Kidney epithelial cell (primary cell): Measurements from ENCODE around the gene BLMH. TPM values are rescaled to one million over a fixed set of nuclear protein-coding genes. Genes with fewer than 3 reads are reported as not detected.

Experiments used
- DNase-seq: peaks from one replicate; pipeline ENCODE4 v3.0.0-alpha.2; 2010; ENCODE audit warnings: low read depth
- H3K27me3 ChIP-seq: 2 replicates; pipeline ENCODE4 v1.6.0; 2011; ENCODE audit warnings: low read length; ENCODE audit not compliant: control insufficient read depth, insufficient read depth
- H3K36me3 ChIP-seq: 2 replicates; pipeline ENCODE4 v1.5.1; 2011; ENCODE audit warnings: low read length; ENCODE audit not compliant: control insufficient read depth, insufficient read depth
- H3K4me3 ChIP-seq: 2 replicates; pipeline ENCODE4 v1.5.1; 2011; ENCODE audit warnings: low read depth, mild to moderate bottlenecking, control low read depth, low read length
- total RNA-seq: library from RNA; depleted of rRNA; stranded (reverse); fragments of >200 nt; gene quantifications from 2 replicates; pipeline ENCODE4 v1.2.3, GENCODE V29; 2015
- TF ChIP-seq, protein P1 (sequence below): IDR thresholded peaks from 2 replicates; pipeline ENCODE4 v1.5.1; 2011; ENCODE audit warnings: mild to moderate bottlenecking, moderate library complexity, low read length, control low read depth, inconsistent platforms; ENCODE audit not compliant: insufficient read depth, poor library complexity, severe bottlenecking

Gene BLMH
- total RNA-seq, 1 donor from 2014 or later: 29.4 TPM

- H3K4me3 ChIP-seq: peak overlapping the region; percentile 78
- H3K27me3 ChIP-seq: no peaks in the 10 kb centered on the region
- TF ChIP-seq, protein P1, sequence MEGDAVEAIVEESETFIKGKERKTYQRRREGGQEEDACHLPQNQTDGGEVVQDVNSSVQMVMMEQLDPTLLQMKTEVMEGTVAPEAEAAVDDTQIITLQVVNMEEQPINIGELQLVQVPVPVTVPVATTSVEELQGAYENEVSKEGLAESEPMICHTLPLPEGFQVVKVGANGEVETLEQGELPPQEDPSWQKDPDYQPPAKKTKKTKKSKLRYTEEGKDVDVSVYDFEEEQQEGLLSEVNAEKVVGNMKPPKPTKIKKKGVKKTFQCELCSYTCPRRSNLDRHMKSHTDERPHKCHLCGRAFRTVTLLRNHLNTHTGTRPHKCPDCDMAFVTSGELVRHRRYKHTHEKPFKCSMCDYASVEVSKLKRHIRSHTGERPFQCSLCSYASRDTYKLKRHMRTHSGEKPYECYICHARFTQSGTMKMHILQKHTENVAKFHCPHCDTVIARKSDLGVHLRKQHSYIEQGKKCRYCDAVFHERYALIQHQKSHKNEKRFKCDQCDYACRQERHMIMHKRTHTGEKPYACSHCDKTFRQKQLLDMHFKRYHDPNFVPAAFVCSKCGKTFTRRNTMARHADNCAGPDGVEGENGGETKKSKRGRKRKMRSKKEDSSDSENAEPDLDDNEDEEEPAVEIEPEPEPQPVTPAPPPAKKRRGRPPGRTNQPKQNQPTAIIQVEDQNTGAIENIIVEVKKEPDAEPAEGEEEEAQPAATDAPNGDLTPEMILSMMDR: no peak
- no peaks in the 10 kb centered on the region for H3K36me3 ChIP-seq
- no peak for DNase-seq
These were observed 825 bp downstream of the BLMH start for GRCh38 chr17:30290696-30291542.

DNA sequence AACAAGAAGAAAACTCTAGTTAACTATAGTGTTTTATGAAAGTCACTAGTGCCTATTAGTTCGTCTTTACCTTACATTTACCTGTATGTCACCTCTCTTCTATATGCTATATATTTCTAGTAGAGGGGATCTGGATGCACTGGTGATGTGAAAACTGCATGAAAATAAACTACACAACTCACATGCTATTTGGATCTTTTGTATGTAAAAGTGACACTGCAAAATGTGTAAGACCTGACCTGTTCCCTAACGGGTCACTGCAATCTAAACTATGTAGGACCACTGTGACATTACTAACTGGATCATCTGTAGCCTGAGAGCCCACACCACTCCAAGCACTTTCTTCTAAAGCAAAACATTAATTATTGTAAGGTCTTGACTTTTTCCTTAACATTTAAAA lies 1.7 kb downstream of the BLMH start:
- no peaks in the 10 kb centered on the region for H3K27me3 ChIP-seq
- TF ChIP-seq, protein P1: no peak
- no peak overlapping the region for H3K4me3 ChIP-seq
- no peak for DNase-seq
- H3K36me3 ChIP-seq: no peaks in the 10 kb centered on the region

GRCh38 chr17:30279156-30279555 lies 12.6 kb downstream of the BLMH start:
- H3K36me3 ChIP-seq: no peaks in the 10 kb centered on the region
- H3K27me3 ChIP-seq: no peaks in the 10 kb centered on the region
- TF ChIP-seq, protein P1: no peak
- no peak for DNase-seq
- H3K4me3 ChIP-seq: no peak overlapping the region

- TF ChIP-seq, protein P1: peak; percentile 54
- Histone ChIP-seq H3K36me3 (no peaks in the 10 kb centered on the region), H3K4me3 (no peak overlapping the region), H3K27me3 (no peaks in the 10 kb centered on the region)
- DNase-seq: no peak
These were observed 13.7 kb downstream of the BLMH start for GRCh38 chr17:30278032-30278431.

GRCh38 chr17:30275911-30276310 lies 15.8 kb downstream of the BLMH start:
- no peaks in the 10 kb centered on the region for H3K27me3 ChIP-seq
- no peaks in the 10 kb centered on the region for H3K36me3 ChIP-seq
- TF ChIP-seq, protein P1: no peak
- no peak overlapping the region for H3K4me3 ChIP-seq
- no peak for DNase-seq

DNA sequence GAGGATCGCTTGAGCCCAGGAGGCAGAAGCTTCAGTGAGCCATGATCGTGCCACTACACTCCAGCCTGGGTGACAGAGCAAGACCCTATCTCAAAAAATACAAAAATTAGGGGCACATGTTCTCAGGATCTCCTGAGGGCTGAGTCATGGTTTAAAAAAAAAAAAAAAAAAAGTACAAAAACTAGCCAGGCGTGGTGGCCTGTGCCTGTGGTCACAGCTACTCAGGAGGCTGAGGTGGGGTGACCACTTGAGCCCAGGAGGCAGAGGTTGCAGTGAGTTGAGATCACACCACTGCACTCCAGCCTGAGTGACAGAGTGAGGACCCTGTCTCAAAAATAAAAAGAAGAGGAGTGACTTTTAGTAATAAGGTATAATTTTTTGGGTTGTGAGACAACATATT lies 16.9 kb downstream of the BLMH start:
- no peaks in the 10 kb centered on the region for H3K36me3 ChIP-seq
- DNase-seq: no peak
- no peaks in the 10 kb centered on the region for H3K27me3 ChIP-seq
- H3K4me3 ChIP-seq: no peak overlapping the region
- TF ChIP-seq, protein P1: no peak
